A673 (cell line): ENCODE measurements around the gene SHFL. TPM values are rescaled to one million over a fixed set of nuclear protein-coding genes. Genes with fewer than 3 reads are reported as not detected.

Source experiments
- BruUV-seq: library from RNA; stranded (reverse); fragments of 400-500 nt; replicated peaks from 2 replicates; lab custom pipeline; 2021; lab: Mats Ljungman, UMichigan
- CTCF ChIA-PET: fragments of 300-600 bp; sonication (Branson Sonifier 250); formaldehyde crosslinking; loops from one replicate; lab custom pipeline; 2022; ENCODE audit warnings: antibody characterized with exemption; lab: Charles Lee
- POLR2A ChIA-PET: fragments of 300-600 bp; sonication (Branson Sonifier 250); formaldehyde crosslinking; loops from one replicate; lab custom pipeline; 2022; ENCODE audit warnings: antibody characterized with exemption; ENCODE audit not compliant: low non-redundant PET; lab: Charles Lee
- DNase-seq: peaks from one replicate; pipeline ENCODE4 v3.0.0-alpha.2; 2015; ENCODE audit warnings: low spot score
- H3K27ac ChIP-seq: fragments of 200-600 bp; sonication (generic); 2 replicates; pipeline ENCODE4 v1.5.1; 2016; ENCODE audit warnings: mixed run types, low read depth, mild to moderate bottlenecking, mixed read lengths, antibody characterized with exemption, low read length; ENCODE audit not compliant: poor library complexity, severe bottlenecking
- H3K27me3 ChIP-seq: fragments of 200-600 bp; sonication (generic); replicated peaks from 2 replicates; pipeline ENCODE4 v1.6.1; 2017; ENCODE audit warnings: mixed run types, low read depth, mild to moderate bottlenecking, mixed read lengths, antibody characterized with exemption, low read length; ENCODE audit not compliant: insufficient read depth, poor library complexity
- H3K36me3 ChIP-seq: fragments of 200-600 bp; sonication (generic); 2 replicates; pipeline ENCODE4 v1.6.1; 2016; ENCODE audit warnings: mixed run types, mild to moderate bottlenecking, mixed read lengths, antibody characterized with exemption, low read length; ENCODE audit not compliant: insufficient read depth, poor library complexity, severe bottlenecking
- H3K4me1 ChIP-seq: fragments of 200-600 bp; sonication (generic); 2 replicates; pipeline ENCODE4 v1.6.1; 2017; ENCODE audit warnings: mixed run types, mild to moderate bottlenecking, mixed read lengths, antibody characterized with exemption, low read length; ENCODE audit not compliant: insufficient read depth, poor library complexity, severe bottlenecking
- H3K4me3 ChIP-seq: fragments of 200-600 bp; sonication (generic); 2 replicates; pipeline ENCODE4 v1.5.1; 2016; ENCODE audit warnings: low read depth, mixed run types, mild to moderate bottlenecking, mixed read lengths, low read length; ENCODE audit not compliant: poor library complexity, severe bottlenecking
- H3K9me3 ChIP-seq: fragments of 200-600 bp; sonication (generic); 2 replicates; pipeline ENCODE4 v1.6.1; 2016; ENCODE audit warnings: mixed run types, low read depth, mild to moderate bottlenecking, mixed read lengths, antibody characterized with exemption, low read length; ENCODE audit not compliant: poor library complexity, severe bottlenecking
- EZH2 ChIP-seq: fragments of 200-600 bp; sonication (generic); IDR thresholded peaks from 2 replicates; pipeline ENCODE4 v1.6.1; 2017; ENCODE audit warnings: borderline replicate concordance, low read depth, mild to moderate bottlenecking, mixed read lengths, antibody characterized with exemption, low read length; ENCODE audit not compliant: poor library complexity, severe bottlenecking
- intact Hi-C: fragments of 100-400 bp; cut with micrococcal nuclease; formaldehyde crosslinking; loops from one replicate; pipeline ENCODE4 v1.10.0; 2022; ENCODE audit not compliant: unreplicated experiment
- total RNA-seq: library from RNA; stranded (reverse); gene quantifications from 2 replicates; pipeline ENCODE4 v1.2.3, GENCODE V29; 2021
- TF ChIP-seq, protein P1 (sequence below): fragments of 300-800, 200-600 bp; sonication (generic); conservative IDR thresholded peaks from 2 replicates; pipeline ENCODE4 v1.5.1; 2017; ENCODE audit warnings: low read depth, mild to moderate bottlenecking, antibody characterized with exemption, low read length, moderate library complexity, mixed read lengths

Gene SHFL
- total RNA-seq, 1 experiment from 2014 or later: 15.2 TPM

DNA sequence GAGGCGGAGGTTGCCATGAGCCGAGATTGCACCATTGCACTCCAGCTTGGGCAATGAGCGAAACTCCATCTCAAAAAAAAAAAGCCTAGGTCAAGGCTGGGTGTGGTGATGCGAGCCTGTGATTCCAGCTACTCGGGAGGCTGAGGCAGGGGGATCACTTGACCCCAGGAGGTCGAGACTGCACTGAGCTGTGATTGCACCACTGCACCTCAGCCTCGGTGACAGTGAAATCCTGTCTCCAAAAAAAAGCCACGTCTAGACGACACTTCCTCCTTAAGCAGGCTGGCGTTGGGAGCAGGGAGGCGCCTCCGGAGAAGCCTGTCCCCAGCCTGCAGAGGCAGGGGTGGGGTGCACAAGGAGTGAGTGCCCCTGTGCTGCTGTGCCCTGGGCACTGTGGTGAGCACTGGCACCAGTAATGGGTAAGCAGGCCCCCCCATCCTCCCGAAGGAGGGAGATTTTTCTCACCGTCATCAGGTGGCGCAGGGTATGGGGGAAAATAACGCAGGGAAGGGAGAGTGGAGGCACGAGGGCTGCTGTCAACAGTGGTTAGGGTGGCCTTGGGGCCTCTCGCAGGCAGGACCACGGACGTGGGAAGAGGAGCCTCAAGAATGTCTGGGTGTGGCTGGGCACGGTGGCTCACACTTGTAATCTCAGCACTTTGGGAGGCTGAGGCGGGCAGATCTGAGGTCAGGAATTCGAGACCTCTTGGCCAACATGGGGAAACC is 26.1 kb downstream of the SHFL start:
- Histone ChIP-seq H3K27ac (peak overlapping the region; percentile 30), H3K27me3 (no peaks in the 10 kb centered on the region), H3K9me3 (no peaks in the 10 kb centered on the region), H3K4me1 (peaks cover 17% of the 10 kb centered on the region), H3K36me3 (peaks cover 77% of the 10 kb centered on the region), H3K4me3 (no peak overlapping the region)
- ChIA-PET POLR2A (no interaction called here), CTCF (interaction anchor here (0.7 kb wide), 1 partner anchor 429 kb away, joined by 5 read pairs; no protein-coding TSS in a partner anchor)
- intact Hi-C loops: loop anchor here (5.0 kb wide), 1 partner anchor 180 kb away; no protein-coding TSS in a partner anchor
- TF ChIP-seq, protein P1, sequence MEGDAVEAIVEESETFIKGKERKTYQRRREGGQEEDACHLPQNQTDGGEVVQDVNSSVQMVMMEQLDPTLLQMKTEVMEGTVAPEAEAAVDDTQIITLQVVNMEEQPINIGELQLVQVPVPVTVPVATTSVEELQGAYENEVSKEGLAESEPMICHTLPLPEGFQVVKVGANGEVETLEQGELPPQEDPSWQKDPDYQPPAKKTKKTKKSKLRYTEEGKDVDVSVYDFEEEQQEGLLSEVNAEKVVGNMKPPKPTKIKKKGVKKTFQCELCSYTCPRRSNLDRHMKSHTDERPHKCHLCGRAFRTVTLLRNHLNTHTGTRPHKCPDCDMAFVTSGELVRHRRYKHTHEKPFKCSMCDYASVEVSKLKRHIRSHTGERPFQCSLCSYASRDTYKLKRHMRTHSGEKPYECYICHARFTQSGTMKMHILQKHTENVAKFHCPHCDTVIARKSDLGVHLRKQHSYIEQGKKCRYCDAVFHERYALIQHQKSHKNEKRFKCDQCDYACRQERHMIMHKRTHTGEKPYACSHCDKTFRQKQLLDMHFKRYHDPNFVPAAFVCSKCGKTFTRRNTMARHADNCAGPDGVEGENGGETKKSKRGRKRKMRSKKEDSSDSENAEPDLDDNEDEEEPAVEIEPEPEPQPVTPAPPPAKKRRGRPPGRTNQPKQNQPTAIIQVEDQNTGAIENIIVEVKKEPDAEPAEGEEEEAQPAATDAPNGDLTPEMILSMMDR: no peak
- no peak for TF ChIP-seq EZH2
- no TSS peak for BruUV-seq
- no peak for DNase-seq

DNA sequence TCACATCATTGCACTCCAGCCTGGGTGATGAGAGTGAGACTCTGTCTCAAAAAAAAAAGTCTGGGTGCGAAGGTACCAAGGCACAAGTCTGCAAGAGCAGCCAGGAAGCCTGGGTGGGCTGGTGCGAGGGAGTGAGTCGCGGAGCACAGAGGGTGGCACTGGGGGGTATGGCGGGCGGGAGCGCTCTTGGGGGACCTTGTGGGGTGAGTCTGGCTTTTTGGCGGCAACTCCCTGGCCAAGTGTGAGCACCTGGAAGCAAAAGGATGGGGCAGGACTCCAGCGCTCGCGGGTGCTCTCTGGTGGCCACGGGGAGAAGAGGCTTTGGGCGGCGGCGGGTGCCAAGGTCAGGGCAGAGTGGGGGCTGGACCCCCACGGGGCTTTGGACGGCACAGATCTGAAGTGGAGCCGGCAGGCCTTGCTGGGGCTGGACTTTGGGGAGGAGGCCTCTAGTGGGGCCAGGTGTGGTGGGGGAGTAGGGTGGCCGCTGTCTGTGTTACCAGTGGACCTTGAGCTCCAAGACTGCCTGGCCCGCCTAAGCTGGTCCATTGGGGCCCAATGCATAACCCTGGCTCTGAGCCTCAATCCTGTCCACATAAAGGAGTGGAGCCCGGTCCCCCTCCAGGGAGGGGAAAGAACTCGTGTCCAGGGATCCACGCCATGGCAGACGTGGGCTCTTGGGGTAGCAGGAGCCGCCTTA is 26.9 kb downstream of the SHFL start:
- H3K9me3 ChIP-seq: no peaks in the 10 kb centered on the region
- peaks cover 9% of the 10 kb centered on the region for H3K4me1 ChIP-seq
- BruUV-seq: no TSS peak
- peaks cover 77% of the 10 kb centered on the region for H3K36me3 ChIP-seq
- ChIA-PET POLR2A (no interaction called here), CTCF (no interaction called here)
- intact Hi-C loops: loop anchor here (5.0 kb wide), 1 partner anchor 181 kb away; no protein-coding TSS in a partner anchor
- H3K27me3 ChIP-seq: no peaks in the 10 kb centered on the region
- H3K27ac ChIP-seq: peak overlapping the region; percentile 46
- no peak overlapping the region for H3K4me3 ChIP-seq
- DNase-seq: peak; percentile 71
- TF ChIP-seq, protein P1: peak; percentile 73
- no peak for TF ChIP-seq EZH2

DNA sequence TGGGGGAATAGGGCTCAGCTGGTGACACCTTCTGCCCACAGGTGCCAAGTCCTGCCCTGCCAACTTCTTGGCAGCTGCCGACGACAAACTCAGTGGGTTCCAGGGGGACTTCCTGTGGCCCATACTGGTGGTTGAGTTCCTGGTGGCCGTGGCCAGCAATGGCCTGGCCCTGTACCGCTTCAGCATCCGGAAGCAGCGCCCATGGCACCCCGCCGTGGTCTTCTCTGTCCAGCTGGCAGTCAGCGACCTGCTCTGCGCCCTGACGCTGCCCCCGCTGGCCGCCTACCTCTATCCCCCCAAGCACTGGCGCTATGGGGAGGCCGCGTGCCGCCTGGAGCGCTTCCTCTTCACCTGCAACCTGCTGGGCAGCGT is 27.5 kb downstream of the SHFL start:
- peak overlapping the region; percentile 46 for H3K27ac ChIP-seq
- no peak for TF ChIP-seq EZH2
- TF ChIP-seq, protein P1: no peak
- POLR2A ChIA-PET: no interaction called here
- no TSS peak for BruUV-seq
- CTCF ChIA-PET: no interaction called here
- H3K4me1 ChIP-seq: peaks cover 7% of the 10 kb centered on the region
- H3K36me3 ChIP-seq: peaks cover 73% of the 10 kb centered on the region
- no peak for DNase-seq
- H3K27me3 ChIP-seq: no peaks in the 10 kb centered on the region
- H3K4me3 ChIP-seq: no peak overlapping the region
- intact Hi-C loops: loop anchor here (5.0 kb wide), 1 partner anchor 181 kb away; no protein-coding TSS in a partner anchor
- no peaks in the 10 kb centered on the region for H3K9me3 ChIP-seq
